ENCODE measurements around the gene PLCH1. TPM values are rescaled to one million over a fixed set of nuclear protein-coding genes. Genes with fewer than 3 reads are reported as not detected.
"Not testable (repeated sequence)": the region's sequence is repeated elsewhere in the genome, so short reads cannot be mapped to it uniquely, and the experiment has no call there.

The PLCH1 gene
- total RNA-seq, 1 experiment from 2014 or later = 0.78 TPM

GRCh38 chr3:155420881-155421486, 323.9 kb downstream of the PLCH1 start:
- DNase-seq (ENCODE audit: low spot score) = no peak

GRCh38 chr3:155420406-155420805, 324.5 kb downstream of the PLCH1 start:
- DNase-seq (ENCODE audit: low spot score) = no peak

GRCh38 chr3:155418407-155418806, 326.5 kb downstream of the PLCH1 start:
- no peak for DNase-seq (ENCODE audit: low spot score)

- no peak for DNase-seq (ENCODE audit: low spot score)
Observed at GRCh38 chr3:155417119-155417517, 327.8 kb downstream of the PLCH1 start.

- DNase-seq (ENCODE audit: low spot score) = peak; percentile 72
Observed at GRCh38 chr3:155416500-155417118, 328.3 kb downstream of the PLCH1 start.

- no peak for DNase-seq (ENCODE audit: low spot score)
Observed at GRCh38 chr3:155412904-155413303, 332.0 kb downstream of the PLCH1 start.

GRCh38 chr3:155411500-155412223, 333.2 kb downstream of the PLCH1 start:
- DNase-seq (ENCODE audit: low spot score) = no peak

GRCh38 chr3:155409336-155409735, 335.5 kb downstream of the PLCH1 start:
- no peak for DNase-seq (ENCODE audit: low spot score)

- no peak for DNase-seq (ENCODE audit: low spot score)
Observed at GRCh38 chr3:155407971-155408370, 336.9 kb downstream of the PLCH1 start.

- DNase-seq (ENCODE audit: low spot score) = no peak
Observed at GRCh38 chr3:155407331-155407730, 337.5 kb downstream of the PLCH1 start.

GRCh38 chr3:155404486-155404885, 340.4 kb downstream of the PLCH1 start:
- DNase-seq (ENCODE audit: low spot score) = no peak

- no peak for DNase-seq (ENCODE audit: low spot score)
Observed at GRCh38 chr3:155402656-155403055, 342.2 kb downstream of the PLCH1 start.

- no peak for DNase-seq (ENCODE audit: low spot score)
Observed at GRCh38 chr3:155398046-155398445, 346.8 kb downstream of the PLCH1 start.

- DNase-seq (ENCODE audit: low spot score) = not testable (repeated sequence)
Observed at GRCh38 chr3:155394896-155395295, 350.0 kb downstream of the PLCH1 start.

GRCh38 chr3:155394240-155394639, 350.6 kb downstream of the PLCH1 start:
- DNase-seq (ENCODE audit: low spot score) = no peak

GRCh38 chr3:155393316-155393715, 351.6 kb downstream of the PLCH1 start:
- no peak for DNase-seq (ENCODE audit: low spot score)

- no peak for DNase-seq (ENCODE audit: low spot score)
Observed at GRCh38 chr3:155392138-155392537, 352.7 kb downstream of the PLCH1 start.

GRCh38 chr3:155391551-155391958, 353.3 kb downstream of the PLCH1 start:
- peak; percentile 91 for DNase-seq (ENCODE audit: low spot score)

GRCh38 chr3:155391104-155391503, 353.8 kb downstream of the PLCH1 start:
- no peak for DNase-seq (ENCODE audit: low spot score)

GRCh38 chr3:155390351-155390750, 354.5 kb downstream of the PLCH1 start:
- DNase-seq (ENCODE audit: low spot score) = no peak

GRCh38 chr3:155388417-155388816, 356.5 kb downstream of the PLCH1 start:
- DNase-seq (ENCODE audit: low spot score) = no peak

- DNase-seq (ENCODE audit: low spot score) = peak; percentile 44
Observed at GRCh38 chr3:155387571-155387970, 357.3 kb downstream of the PLCH1 start.

GRCh38 chr3:155386919-155387318, 358.0 kb downstream of the PLCH1 start:
- no peak for DNase-seq (ENCODE audit: low spot score)
